GM12873 (cell line): ENCODE data around the gene DCTN4.

Source experiments
- TF ChIP-seq, protein P1 (sequence below): IDR thresholded peaks from 2 replicates; pipeline ENCODE4 v1.5.1; 2012; ENCODE audit warnings: low read depth, mild to moderate bottlenecking, moderate library complexity, low read length, control low read depth; ENCODE audit not compliant: insufficient read depth; ENCODE audit errors: missing control alignments

The DCTN4 gene

DNA sequence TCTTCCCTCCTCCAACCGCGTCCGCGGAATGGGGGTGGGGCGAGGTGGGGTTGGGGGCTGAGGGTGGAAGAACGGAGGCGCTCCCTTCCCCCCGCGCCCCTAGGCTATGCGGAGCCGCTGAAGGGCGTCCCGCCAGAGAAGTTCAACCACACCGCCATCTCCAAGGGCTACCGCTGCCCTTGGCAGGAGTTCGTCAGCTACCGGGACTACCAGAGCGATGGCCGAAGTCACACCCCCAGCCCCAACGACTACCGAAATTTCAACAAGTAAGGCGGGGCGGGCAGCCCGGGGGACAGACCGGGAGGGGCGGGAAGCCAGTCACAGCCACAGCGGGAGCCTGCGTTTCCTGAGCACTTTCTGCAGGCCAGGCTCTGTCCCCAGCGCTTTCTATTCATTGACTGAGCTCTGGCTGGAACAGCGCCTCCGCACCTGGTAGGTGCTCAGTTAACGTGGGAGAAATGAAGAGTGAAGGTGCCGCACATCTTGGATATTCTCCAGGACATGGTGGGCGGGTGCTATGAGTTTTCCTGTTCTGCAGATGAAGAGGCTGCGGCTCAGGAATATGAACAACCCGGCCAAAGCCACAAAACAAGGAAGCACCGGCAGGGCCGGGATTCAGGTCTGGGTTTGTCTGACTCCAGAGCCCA is 86.5 kb downstream of the DCTN4 start:
- TF ChIP-seq, protein P1, sequence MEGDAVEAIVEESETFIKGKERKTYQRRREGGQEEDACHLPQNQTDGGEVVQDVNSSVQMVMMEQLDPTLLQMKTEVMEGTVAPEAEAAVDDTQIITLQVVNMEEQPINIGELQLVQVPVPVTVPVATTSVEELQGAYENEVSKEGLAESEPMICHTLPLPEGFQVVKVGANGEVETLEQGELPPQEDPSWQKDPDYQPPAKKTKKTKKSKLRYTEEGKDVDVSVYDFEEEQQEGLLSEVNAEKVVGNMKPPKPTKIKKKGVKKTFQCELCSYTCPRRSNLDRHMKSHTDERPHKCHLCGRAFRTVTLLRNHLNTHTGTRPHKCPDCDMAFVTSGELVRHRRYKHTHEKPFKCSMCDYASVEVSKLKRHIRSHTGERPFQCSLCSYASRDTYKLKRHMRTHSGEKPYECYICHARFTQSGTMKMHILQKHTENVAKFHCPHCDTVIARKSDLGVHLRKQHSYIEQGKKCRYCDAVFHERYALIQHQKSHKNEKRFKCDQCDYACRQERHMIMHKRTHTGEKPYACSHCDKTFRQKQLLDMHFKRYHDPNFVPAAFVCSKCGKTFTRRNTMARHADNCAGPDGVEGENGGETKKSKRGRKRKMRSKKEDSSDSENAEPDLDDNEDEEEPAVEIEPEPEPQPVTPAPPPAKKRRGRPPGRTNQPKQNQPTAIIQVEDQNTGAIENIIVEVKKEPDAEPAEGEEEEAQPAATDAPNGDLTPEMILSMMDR, result no peak

DNA sequence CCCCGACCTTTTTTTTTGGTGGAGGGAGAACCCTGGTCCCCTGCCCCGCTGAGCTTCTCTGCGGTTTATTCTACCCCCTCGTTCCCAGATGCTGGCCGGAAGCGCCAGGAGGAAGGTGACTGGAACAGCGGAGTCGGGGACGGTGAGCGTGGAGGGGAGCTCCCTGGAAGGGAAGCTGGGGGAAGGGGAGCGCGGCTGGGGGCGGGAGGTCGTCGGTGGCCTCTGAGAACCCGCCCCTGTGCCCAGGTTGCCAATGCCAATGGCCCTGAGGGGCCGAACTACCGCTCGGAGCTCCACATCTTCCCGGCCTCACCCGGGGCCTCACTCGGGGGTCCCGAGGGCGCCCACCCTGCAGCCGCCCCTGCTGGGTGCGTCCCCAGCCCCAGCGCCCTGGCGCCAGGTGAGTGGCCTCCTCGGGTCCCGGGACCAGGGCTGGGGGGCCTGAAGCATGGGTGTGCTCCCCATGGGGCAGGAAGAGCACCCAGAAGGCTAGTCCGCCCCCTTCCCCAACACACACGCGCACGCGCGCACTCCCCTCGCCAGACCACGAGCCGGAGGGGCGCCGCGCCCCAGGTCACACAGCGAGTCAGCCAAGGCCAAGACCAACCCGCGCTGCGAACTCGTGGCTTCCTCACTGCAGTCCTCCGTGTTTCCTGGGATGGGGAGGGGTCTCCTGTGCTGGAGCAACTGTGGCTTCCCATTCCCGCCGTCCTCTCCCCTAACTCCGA is 87.1 kb downstream of the DCTN4 start:
- TF ChIP-seq, protein P1, result no peak

DNA sequence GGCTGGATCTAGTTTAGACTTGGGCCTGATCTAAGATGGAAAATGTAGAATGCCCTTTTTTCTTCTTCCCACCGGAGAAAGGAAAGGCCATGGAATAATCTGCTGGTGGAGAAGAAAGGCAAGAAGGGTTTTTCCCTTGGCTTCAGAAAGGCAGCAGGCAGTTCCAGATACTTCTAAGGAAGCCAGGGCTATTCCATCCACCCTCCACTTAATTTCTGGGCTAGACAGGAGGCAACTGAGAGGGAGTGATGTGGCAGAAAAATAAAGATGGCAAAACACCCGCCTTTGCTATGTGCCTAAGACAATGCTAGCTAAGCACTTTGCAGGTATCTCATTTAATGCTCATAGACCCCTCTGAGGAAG is 87.9 kb downstream of the DCTN4 start:
- TF ChIP-seq, protein P1, result no peak

GRCh38 chr5:150670275-150670947 is 88.4 kb downstream of the DCTN4 start:
- TF ChIP-seq, protein P1, result no peak

DNA sequence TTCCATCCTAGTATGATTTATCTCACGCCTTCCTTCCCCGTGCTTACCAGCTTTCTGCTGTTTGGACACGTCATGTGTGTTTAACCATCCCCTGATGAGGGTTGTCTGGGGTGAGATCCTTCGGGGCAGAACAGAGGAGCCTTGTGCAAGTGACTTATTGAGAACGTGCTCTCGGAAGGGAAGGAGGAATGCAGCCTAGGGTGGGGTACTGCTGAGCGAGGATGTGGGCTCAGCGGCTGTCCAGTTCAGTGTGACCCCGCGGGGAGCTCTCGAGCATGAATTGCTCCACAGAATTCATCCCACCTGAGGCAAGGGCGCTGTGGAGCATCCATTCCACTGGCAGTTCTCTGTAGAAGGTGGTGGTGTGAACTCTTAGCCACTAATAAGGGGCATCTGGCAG is 93.8 kb downstream of the DCTN4 start:
- TF ChIP-seq, protein P1, result no peak

GRCh38 chr5:150663936-150664335 is 94.9 kb downstream of the DCTN4 start:
- TF ChIP-seq, protein P1, result no peak
